GM12878 (cell line): Measurements from ENCODE around the gene TRH. TPM values are rescaled to one million over a fixed set of nuclear protein-coding genes. Genes with fewer than 3 reads are reported as not detected.

Source experiments
- ATAC-seq: fragments of 200-7000 bp; cut with Tn5 transposase; 3 replicates; pipeline ENCODE4 v1.9.1; 2020; ENCODE audit warnings: mild to moderate bottlenecking, moderate library complexity
- BruUV-seq: library from RNA; stranded (reverse); fragments of 400-500 nt; replicated peaks from 2 replicates; lab custom pipeline; 2021; lab: Mats Ljungman, UMichigan
- CTCF ChIA-PET: fragments of 300-600 bp; sonication (Branson Sonifier 250); formaldehyde crosslinking; extraction: SDS; loops from one replicate; lab custom pipeline; 2021; ENCODE audit warnings: inconsistent platforms; lab: Yijun Ruan, JAX
- POLR2A ChIA-PET: fragments of 350-600 bp; formaldehyde crosslinking; extraction: SDS; loops from one replicate; lab custom pipeline; 2021; ENCODE audit warnings: inconsistent platforms; lab: Charles Lee
- RAD21 ChIA-PET: fragments of 300-600 bp; sonication (Branson Sonifier 250); formaldehyde crosslinking; loops from one replicate; lab custom pipeline; 2023; ENCODE audit warnings: antibody characterized with exemption; ENCODE audit not compliant: unreplicated experiment; lab: Charles Lee
- SMC1A ChIA-PET: fragments of 300-600 bp; sonication (Branson Sonifier 250); formaldehyde crosslinking; loops from one replicate; lab custom pipeline; 2023; ENCODE audit not compliant: unreplicated experiment, uncharacterized antibody; lab: Charles Lee
- DNase-seq: peaks from one replicate; pipeline ENCODE4 v3.0.0-alpha.2; 2011; ENCODE audit warnings: low read depth, low spot score
- FAIRE-seq: peaks from 3 replicates; lab custom pipeline; 2011; peaks lifted over from hg19 to GRCh38; lab: Jason Lieb, UNC
- H2AFZ ChIP-seq: 2 replicates; pipeline ENCODE4 v1.6.0; 2011; ENCODE audit warnings: low read depth, low read length, control low read depth; ENCODE audit not compliant: control insufficient read depth
- H3K27ac ChIP-seq: 2 replicates; pipeline ENCODE4 v1.5.1; 2011; ENCODE audit warnings: control low read depth; ENCODE audit not compliant: control insufficient read depth, insufficient read depth
- H3K27me3 ChIP-seq, 2 experiments: replicated peaks in 1 of 2; 2 replicates each; pipeline versions ENCODE4 v1.6.0 to v1.6.1; 2011; ENCODE audit warnings: low read length in 1 of 2; ENCODE audit not compliant: control insufficient read depth in 2 of 2, insufficient read depth in 2 of 2
- H3K36me3 ChIP-seq, 2 experiments: 2 replicates each; pipeline ENCODE4 v1.5.1; 2011; ENCODE audit warnings: low read length in 1 of 2; ENCODE audit not compliant: control insufficient read depth in 2 of 2, insufficient read depth in 2 of 2
- H3K4me1 ChIP-seq: 2 replicates; pipeline ENCODE4 v1.6.1; 2011; ENCODE audit warnings: mild to moderate bottlenecking, low read length, moderate library complexity, mixed read lengths; ENCODE audit not compliant: control insufficient read depth, insufficient read depth
- H3K4me2 ChIP-seq: 2 replicates; pipeline ENCODE4 v1.6.0; 2011; ENCODE audit warnings: control low read depth; ENCODE audit not compliant: control insufficient read depth, insufficient read depth
- H3K4me3 ChIP-seq: fragments of 200-600 bp; sonication (generic); 2 replicates; pipeline ENCODE4 v1.5.1; 2016
- H3K79me2 ChIP-seq: 2 replicates; pipeline ENCODE4 v1.6.0; 2011; ENCODE audit warnings: low read length; ENCODE audit not compliant: control insufficient read depth, insufficient read depth
- H3K9ac ChIP-seq: 2 replicates; pipeline ENCODE4 v1.8.0; 2011; ENCODE audit warnings: low read length, control low read depth, mixed read lengths; ENCODE audit not compliant: control insufficient read depth, insufficient read depth
- H3K9me3 ChIP-seq: replicated peaks from 3 replicates; pipeline ENCODE4 v1.5.1; 2011; ENCODE audit warnings: mild to moderate bottlenecking, low read length; ENCODE audit not compliant: control insufficient read depth, insufficient read depth
- H4K20me1 ChIP-seq: 2 replicates; pipeline ENCODE4 v1.6.0; 2011; ENCODE audit not compliant: control insufficient read depth, insufficient read depth
- CREB1 ChIP-seq: IDR thresholded peaks from 2 replicates; pipeline ENCODE4 v1.6.1; 2012; ENCODE audit warnings: low read depth, mild to moderate bottlenecking, inconsistent platforms
- GABPA ChIP-seq: IDR thresholded peaks from 2 replicates; pipeline ENCODE4 v1.6.1; 2014; ENCODE audit warnings: antibody characterized with exemption, low read depth, mild to moderate bottlenecking, inconsistent platforms
- NR2F1 ChIP-seq: fragments of 450-650 bp; conservative IDR thresholded peaks from 2 replicates; pipeline ENCODE4 v1.6.1; 2017; ENCODE audit warnings: mild to moderate bottlenecking
- RCOR1 ChIP-seq: conservative IDR thresholded peaks from 2 replicates; pipeline ENCODE4 v1.6.1; 2012; ENCODE audit warnings: low read depth, low read length, improper control_type of control experiment
- RELA ChIP-seq: fragments of 450-650 bp; IDR thresholded peaks from 2 replicates; pipeline ENCODE4 v1.8.0; 2014; ENCODE audit warnings: borderline replicate concordance; ENCODE audit not compliant: partially characterized antibody
- SUPT20H ChIP-seq: IDR thresholded peaks from 2 replicates; pipeline ENCODE4 v1.6.1; 2011; ENCODE audit warnings: low read depth, mild to moderate bottlenecking, low read length, moderate library complexity, borderline replicate concordance; ENCODE audit not compliant: control insufficient read depth
- TCF3 ChIP-seq: IDR thresholded peaks from 2 replicates; pipeline ENCODE4 v1.6.1; 2012; ENCODE audit warnings: low read depth, mild to moderate bottlenecking, low read length, borderline replicate concordance; ENCODE audit not compliant: insufficient read depth
- ZSCAN29 ChIP-seq: fragments of 450-650 bp; IDR thresholded peaks from 2 replicates; pipeline ENCODE4 v1.6.1; 2017; ENCODE audit warnings: mild to moderate bottlenecking, moderate library complexity
- WGBS: methylation state at CpG from one replicate; pipeline ENCODE4 v1.1.6; 2016; ENCODE audit warnings: low lambda C conversion rate; ENCODE audit not compliant: insufficient replicate concordance, insufficient coverage; ENCODE audit errors: missing lambda C conversion rate; 5-methylcytosine and 5-hydroxymethylcytosine counted together
- in situ Hi-C: fragments of 300-500 bp; cut with MboI; formaldehyde crosslinking; loops from 9 replicates; pipeline ENCODE4 v1.14.3; 2018; ENCODE audit warnings: mixed read lengths
- intact Hi-C: fragments of 100-400 bp; cut with micrococcal nuclease; formaldehyde crosslinking; loops from one replicate; pipeline ENCODE4 v1.14.2; 2022; ENCODE audit not compliant: unreplicated experiment
- polyA plus RNA-seq, 11 experiments: library from polyadenylated mRNA; depleted of rRNA in 4 of 11; unstranded in 6 of 11; stranded (reverse) in 5 of 11; fragments of >200 nt; fragmentation: Nextera tagmentation in 4 of 11; fragmentation: Illumina TruSeq in 1 of 11; extraction: Ambion mirVana in 4 of 11; extraction: Trizol in 1 of 11; gene quantifications; 1 replicate in 1 of 11; 2 replicates in 10 of 11; pipeline versions ENCODE4 v1.2.1 to v1.2.3, GENCODE V29; 2011 to 2016; ENCODE audit warnings: inconsistent platforms in 2 of 11, missing spikeins in 2 of 11, low read depth in 1 of 11
- total RNA-seq, 4 experiments: library from RNA; depleted of rRNA in 3 of 4; stranded (reverse); fragments of >200 nt in 3 of 4; fragmentation: Illumina TruSeq in 1 of 4; extraction: Trizol in 1 of 4; gene quantifications; 2 replicates each; pipeline versions ENCODE4 v1.2.1 to v1.2.3, GENCODE V29; 2013 to 2021
- TF ChIP-seq, protein P1 (sequence below): fragments of 450-650 bp; formaldehyde crosslinking; IDR thresholded peaks from 2 replicates; pipeline ENCODE4 v1.5.0; 2022; ENCODE audit warnings: mild to moderate bottlenecking, missing genetic modification characterization

Gene TRH
- total and polyA plus RNA-seq, 10 of the 15 experiments (the other 5 are each of a cell fraction or from before 2014, with no cell fraction given): not detected

- TF ChIP-seq ZSCAN29 (no peak), NR2F1 (no peak), TCF3 (no peak), SUPT20H (no peak)
These were observed 32.2 kb upstream of the TRH start (continued) for GRCh38 chr3:129942296-129942695.

GRCh38 chr3:129943020-129943419 lies 31.5 kb upstream of the TRH start:
- ATAC-seq (no peak), DNase-seq (no peak), FAIRE-seq (no peak)
- intact Hi-C loops (loop anchor here (2.0 to 5.0 kb wide), 2 partner anchors 49 to 156 kb away; no protein-coding TSS in a partner anchor), in situ Hi-C loops (no loop called here)
- H3K27ac ChIP-seq: no peak overlapping the region
- ChIA-PET RAD21 (interaction anchor here (1.2 to 2.2 kb wide), 2 partner anchors 60 to 155 kb away, joined by 6 to 9 read pairs; no protein-coding TSS in a partner anchor), POLR2A (no interaction called here), SMC1A (interaction anchor here (0.9 to 1.9 kb wide), 3 partner anchors 47 to 155 kb away, joined by 3 to 7 read pairs (median 5); no protein-coding TSS in a partner anchor), CTCF (interaction anchor here (0.6 to 3.6 kb wide), 13 partner anchors 9 to 316 kb away, joined by 3 to 30 read pairs (median 6); partner anchors contain the start of gene TMCC1)
- H3K4me2 ChIP-seq: no peak overlapping the region
- H3K79me2 ChIP-seq: no peaks in the 10 kb centered on the region
- no peaks in the 10 kb centered on the region for H3K4me1 ChIP-seq
- WGBS: 23% methylated on average over 3 of the region's 3 CpGs
- TF ChIP-seq RCOR1 (no peak), GABPA (no peak), RELA (no peak), NR2F1 (no peak), CREB1 (no peak)
- TF ChIP-seq, protein P1, sequence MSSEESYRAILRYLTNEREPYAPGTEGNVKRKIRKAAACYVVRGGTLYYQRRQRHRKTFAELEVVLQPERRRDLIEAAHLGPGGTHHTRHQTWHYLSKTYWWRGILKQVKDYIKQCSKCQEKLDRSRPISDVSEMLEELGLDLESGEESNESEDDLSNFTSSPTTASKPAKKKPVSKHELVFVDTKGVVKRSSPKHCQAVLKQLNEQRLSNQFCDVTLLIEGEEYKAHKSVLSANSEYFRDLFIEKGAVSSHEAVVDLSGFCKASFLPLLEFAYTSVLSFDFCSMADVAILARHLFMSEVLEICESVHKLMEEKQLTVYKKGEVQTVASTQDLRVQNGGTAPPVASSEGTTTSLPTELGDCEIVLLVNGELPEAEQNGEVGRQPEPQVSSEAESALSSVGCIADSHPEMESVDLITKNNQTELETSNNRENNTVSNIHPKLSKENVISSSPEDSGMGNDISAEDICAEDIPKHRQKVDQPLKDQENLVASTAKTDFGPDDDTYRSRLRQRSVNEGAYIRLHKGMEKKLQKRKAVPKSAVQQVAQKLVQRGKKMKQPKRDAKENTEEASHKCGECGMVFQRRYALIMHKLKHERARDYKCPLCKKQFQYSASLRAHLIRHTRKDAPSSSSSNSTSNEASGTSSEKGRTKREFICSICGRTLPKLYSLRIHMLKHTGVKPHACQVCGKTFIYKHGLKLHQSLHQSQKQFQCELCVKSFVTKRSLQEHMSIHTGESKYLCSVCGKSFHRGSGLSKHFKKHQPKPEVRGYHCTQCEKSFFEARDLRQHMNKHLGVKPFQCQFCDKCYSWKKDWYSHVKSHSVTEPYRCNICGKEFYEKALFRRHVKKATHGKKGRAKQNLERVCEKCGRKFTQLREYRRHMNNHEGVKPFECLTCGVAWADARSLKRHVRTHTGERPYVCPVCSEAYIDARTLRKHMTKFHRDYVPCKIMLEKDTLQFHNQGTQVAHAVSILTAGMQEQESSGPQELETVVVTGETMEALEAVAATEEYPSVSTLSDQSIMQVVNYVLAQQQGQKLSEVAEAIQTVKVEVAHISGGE (CRISPR knock-in tag): no peak
- H3K27me3 ChIP-seq: peaks cover 0 to 2% of the 10 kb centered on the region in 2 experiments; a peak in 1 of 4 replicates
- H3K36me3 ChIP-seq: no peaks in the 10 kb centered on the region
- no peaks in the 10 kb centered on the region for H3K9me3 ChIP-seq
- no peak overlapping the region for H3K4me3 ChIP-seq
- H4K20me1 ChIP-seq: no peaks in the 10 kb centered on the region
- H2AFZ ChIP-seq: no peak overlapping the region
- no TSS peak for BruUV-seq
- H3K9ac ChIP-seq: no peak overlapping the region
